ENCODE measurements around the gene SPCS3. TPM values are rescaled to one million over a fixed set of nuclear protein-coding genes. Genes with fewer than 3 reads are reported as not detected.
"Not testable (repeated sequence)": the region's sequence is repeated elsewhere in the genome, so short reads cannot be mapped to it uniquely, and the experiment has no call there.

Gene SPCS3
- polyA plus RNA-seq, 1 donor, result 53.5 TPM

GRCh38 chr4:176306837-176307665 is 12.7 kb upstream of the SPCS3 start:
- no peak for DNase-seq

DNA sequence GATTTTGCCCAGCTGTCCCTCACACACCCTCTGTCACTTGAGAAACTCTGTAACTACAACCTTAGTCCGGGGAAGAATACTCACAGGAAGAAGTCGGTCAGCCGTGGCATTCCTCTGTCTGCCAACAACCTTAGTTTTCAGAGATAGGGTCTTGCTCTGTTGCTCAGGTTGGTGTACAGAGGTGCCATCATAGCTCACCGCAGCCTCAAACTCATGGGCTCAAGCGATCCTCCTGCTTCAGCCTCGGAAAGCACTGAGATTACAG is 12.2 kb upstream of the SPCS3 start:
- no peak for DNase-seq

DNA sequence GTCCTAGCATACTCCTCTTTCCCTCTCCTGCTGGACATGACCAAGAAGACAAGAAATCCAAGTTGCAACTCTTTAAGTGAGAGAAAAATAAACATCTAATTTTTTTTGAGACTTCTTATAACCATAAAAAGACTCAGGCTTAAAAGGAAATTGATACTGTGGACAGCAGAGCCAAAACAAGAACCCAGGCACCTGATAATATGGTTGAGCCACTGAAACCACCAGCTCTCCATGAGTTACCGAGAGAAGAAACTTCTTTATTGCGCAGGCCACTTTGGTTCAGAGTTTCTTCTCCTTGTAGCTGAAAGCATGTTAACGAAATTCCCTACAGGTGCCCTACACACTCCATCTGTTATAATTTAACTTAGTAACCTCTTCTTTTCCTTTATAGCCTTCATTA is 11.3 kb upstream of the SPCS3 start:
- DNase-seq, result no peak

DNA sequence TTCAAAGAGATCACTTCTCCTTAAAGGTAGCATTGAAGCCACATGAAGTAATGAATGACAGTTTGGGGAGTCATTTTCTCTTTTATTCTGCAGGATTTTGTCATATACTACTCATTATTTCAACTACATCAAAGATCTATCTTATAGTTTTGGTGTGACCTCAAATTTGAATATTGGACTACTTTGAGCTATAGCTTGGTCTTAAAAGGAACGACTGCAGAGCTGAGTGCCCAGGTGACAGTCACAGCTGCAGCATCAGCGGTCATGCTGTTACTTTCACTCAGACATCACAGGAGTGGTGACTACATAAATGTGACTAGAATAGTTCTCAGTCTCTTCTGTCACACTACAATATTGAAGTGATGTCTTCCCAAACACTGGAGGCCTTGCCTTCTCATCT is 10.7 kb upstream of the SPCS3 start:
- no peak for DNase-seq

GRCh38 chr4:176309772-176310171 is 10.0 kb upstream of the SPCS3 start:
- DNase-seq, result no peak

DNA sequence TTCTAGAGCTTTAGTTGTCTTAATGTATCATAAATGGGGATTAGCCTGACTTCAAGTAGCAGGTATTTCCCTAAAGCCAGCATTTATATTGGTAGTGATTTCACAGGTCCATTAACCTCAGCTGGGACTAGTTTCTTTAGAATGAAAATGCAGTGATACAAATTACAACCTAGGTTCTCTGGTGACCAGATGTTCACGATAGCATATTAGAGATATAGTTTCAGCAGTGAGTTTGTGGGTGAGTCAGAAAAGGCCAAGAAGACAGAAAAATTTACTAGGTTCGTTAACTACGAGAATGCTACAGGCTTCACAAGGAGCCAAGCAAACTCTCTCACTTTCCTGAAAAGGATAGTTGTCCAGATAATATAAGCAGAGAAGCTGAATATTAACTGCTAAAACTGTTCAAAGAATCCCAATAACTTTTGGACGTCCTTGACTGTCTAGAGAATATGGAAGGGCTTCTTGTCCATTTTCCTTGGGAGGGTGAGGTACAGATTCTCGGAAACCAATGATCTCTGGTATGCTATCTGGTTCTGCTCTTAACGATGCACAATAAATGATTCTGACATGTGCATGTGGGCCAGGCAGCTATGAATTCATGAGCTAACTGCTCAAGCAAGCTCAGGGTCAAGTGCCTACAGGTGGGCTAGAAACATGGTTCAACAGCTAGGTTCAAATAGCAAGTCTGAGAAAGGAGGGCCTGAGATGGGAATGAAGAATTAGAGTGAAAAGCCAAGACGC is 6.0 kb upstream of the SPCS3 start:
- DNase-seq, result no peak

DNA sequence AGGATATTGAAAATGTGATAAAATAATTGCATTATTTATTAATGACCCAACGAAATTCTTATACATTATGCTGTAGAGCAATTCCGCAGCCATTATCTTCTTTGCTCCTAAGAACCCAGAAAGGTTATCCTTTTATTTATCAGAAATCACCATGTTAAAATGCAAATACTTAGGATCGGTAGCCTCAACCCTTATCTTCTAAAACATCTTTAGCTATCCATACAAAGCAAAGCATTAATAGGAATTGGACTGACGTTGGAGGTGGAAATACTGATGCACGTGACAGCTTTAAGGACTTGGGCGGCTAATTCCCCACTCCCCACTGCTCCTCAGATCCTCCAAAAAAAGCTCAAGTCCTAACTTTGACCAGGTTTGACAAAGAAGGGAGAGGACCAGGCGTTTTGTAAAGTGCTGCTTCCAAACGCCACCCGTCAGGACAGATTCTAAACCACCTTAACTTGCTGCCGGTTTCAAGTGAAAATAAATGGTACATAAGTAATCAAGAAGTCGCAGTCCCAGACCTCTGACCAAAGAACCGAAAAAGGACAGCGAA is 539 bp upstream of the SPCS3 start:
- DNase-seq, result no peak

DNA sequence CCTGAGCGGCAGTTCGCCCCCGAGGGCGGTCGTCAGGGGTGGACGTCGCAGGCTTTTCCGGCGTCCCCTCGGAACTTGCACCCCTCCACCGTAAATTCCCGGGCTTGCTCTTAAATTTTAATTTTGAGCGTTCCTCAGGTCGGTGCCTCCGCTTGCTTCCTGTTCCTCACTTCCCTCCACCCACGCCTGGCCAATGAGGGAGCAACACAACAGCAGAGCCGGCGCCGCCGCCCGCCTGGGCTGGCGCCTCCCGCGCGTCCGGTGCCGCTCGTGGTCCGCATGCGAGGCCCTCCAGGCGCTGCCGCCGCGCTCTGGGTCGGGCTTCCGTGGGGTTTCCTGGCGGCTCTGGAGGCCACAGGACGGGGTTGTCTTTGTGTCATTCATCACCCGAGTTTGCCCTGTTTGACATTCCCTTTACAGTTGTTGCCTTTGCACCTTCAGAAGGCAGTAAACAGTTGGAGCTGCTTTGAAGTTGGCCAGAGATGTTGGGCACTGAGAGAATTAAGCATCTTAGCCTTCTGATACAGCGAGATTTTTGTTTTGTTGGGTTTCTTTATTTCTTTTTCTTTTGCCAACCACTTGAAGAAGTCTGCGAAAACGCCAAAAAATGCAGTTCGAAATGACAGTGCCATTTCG is 692 bp downstream of the SPCS3 start:
- DNase-seq, result peak; percentile 89

DNA sequence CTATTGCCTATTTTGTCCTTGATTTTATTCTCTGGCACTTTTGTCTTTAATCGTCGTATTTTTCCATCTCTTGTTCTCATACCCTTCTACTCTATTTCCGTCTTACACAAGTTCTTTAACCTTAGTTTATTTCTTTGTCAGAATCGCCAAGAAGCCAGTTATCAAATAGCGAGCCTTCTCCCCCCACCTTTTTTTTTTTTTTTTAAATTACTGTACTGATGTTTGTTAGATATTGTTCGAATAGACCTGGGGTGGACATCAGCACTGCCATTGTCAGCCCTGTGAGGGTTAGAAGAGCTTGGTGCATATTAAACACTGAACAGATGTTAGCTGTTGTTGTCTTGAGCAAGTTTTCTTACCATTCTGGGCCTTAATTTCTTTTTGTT is 1.2 kb downstream of the SPCS3 start:
- DNase-seq, result no peak

GRCh38 chr4:176321589-176321988 is 1.8 kb downstream of the SPCS3 start:
- no peak for DNase-seq

- DNase-seq, result no peak
These were observed 3.9 kb downstream of the SPCS3 start for GRCh38 chr4:176323511-176324160.

DNA sequence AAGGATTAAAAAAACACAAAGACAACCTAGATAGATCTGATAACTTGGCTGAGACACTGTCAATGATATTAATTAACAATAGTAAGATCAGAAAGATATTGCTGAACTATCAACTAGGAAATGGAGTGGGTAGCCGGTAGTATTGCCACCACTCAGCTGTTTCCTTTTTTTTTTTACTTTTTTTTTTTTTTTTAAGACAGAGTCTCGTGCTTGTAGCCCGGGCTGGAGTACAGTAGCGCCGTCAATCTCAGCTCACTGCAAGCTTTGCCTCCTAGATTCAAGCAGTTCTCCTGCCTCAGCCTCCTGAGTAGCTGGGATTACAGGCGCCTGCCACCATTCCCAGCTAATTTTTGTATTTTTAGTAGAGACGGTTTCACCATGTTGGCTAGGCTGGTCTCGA is 5.1 kb downstream of the SPCS3 start:
- DNase-seq, result not testable (repeated sequence)

DNA sequence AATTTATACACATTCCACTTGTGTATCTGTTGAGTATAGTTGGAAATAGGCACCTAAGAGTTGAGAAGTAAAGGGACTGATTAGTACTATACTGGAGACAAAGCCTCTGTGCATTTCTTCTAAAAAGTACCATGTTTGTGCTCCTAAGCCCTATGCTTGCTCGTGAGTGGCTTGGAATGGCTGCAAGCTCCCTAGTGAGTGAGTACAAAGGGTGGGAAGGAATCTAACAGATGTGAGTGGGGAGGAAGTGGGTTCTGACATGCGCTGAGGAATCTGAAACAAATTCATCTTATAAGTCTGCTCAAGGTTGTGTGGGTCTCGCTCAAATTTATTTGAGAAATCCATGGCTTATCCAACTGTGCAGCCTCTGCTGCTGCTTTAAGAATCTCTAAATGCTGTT is 13.3 kb downstream of the SPCS3 start:
- no peak for DNase-seq

DNA sequence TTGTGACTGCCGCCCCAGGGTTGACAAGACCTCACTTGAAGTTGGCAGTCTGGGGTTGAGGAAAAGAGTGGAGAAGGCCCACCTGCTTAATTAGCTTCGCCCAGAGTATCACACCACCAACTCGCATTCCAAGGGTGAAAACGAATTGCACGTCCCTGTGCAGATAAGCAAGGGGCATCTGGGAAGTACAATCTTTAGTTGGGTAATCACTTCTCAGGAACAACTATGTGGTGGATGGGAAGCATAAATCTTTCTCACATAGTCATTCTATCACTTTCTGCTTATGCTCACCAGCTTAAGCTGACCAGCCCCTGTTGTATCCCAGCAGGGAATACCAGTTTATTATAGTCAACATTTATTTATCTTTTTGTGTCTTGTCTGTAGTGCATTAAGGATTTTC is 14.3 kb downstream of the SPCS3 start:
- no peak for DNase-seq

DNA sequence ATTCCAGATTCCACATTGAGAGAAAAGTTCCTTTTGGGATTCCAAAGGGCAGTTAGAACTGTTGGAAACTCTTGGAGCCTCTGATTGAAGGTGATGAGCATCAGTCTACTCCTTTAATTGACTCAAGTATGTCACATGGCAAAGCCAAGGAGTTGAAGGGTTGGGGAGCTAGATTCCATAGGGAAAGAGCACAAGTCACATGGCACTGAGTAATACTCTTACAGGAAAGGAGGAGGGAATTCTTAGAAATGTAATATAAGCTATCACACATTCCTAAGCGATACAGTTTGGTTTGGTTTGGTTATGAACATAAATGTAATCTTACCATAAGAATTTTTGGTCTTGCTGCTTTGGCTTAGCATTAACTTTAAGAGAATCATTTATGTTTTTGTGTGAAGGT is 15.7 kb downstream of the SPCS3 start:
- no peak for DNase-seq

DNA sequence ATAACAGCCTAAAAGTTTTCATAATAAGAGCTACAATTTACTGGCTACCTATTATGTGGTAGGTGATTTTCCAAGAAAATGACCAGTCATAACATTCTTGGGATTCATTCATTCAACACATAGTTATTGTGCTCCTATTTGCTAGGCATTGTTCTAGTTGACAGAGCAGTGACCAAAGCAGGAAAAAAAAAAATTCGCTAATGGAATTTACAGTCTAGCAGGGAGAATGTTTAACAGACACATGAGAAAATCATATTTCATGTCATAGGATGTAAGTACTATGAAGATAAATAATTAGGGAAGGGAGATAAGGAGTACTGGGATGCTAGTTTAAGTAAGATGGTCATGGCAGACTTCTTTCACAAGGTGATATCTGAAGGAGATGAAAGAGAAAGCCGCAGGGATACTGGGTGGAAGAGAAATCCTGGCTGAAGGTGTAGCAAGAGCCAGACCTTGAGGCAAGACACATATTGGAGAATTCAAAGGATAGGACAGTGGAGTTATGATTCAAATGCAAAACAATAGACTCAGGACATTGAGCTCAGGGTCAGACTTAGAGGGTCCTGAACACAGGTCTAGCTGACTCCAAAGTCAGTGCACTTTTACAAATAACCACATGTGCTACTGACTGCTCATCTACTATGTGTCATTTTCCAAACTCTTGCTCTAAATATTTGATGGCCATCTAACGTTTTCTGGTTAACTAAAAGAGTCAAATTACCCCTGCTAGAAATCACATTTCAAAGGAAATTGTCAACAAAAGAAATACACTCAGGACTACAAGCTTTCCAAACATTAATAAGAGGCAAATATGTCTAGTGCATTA is 20.4 kb downstream of the SPCS3 start:
- DNase-seq, result no peak

DNA sequence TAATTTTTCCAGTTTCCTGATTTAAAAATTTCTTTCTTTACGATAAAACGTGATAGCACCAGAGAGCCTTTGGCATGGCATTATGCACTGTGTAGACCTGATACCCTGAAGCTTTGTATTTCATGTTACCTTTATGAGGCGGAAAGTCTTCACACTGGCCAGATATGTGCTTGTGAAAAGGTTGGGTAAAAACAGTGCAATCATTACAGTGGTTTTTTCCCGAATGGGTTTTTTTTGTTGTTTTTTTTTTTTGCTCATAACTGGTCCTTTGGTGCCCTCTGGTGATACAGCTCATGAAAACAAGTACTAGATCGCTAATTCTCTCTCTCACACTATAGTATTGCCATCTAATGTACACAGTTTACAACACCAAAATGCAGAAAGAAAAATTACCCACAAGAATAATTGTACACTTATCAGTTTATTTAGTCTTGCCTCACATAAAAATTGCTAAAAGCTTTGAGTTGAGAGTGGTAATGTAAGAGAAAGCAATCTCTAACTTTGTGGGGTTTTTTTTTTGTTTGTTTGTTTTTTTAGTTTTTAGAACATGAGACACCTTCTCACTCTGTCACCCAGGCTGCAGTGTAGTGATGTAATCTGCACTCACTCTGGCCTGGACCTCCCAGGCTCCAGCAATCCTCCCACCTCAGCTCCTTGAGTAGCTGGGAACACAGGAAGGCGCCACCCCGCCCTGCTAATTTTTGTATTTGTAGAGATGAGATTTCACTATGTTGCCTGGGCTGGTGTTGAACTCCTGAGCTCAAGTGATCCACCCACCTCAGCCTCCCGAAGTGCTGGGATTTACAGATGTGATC is 21.3 kb downstream of the SPCS3 start:
- DNase-seq, result peak; percentile 48

DNA sequence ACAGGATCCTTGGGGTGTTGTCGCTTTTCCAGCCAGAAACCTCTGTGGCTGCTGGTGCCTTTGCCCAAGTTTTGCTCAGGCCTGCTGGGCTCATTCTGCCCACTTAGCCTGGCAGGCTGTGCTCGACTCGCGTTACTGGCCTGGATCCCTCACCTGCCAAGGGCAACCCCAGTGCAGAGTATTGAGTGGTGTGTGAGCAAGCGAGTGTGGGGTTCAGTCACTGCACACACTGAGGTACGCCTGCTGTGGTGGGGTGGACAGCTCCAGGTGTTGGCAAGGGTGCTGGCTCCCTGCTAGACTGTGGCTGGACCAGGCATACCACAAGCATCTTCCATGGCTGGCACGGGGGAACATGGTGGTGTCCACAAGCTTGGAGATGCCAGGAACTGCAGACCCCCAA is 22.6 kb downstream of the SPCS3 start:
- DNase-seq, result no peak

DNA sequence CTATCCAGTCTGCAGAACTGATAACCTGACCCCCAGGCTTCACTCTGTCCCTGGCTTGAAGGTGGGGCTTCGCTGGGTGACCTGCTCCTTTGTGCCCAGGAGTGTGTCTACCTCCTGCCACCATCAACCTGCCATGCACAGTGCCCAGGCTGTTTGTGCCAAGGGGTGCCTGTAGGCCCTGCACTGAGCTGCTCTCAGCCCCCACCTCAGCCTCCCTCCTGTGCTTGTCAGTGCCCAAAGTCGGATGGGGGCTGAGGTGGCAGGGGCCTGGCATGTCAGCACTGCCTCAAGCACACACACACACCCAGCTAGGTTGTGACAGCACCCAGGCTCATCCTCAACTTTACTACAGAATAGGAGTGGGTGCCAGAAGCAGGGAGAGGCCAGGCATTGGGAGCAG is 23.5 kb downstream of the SPCS3 start:
- DNase-seq, result no peak

GRCh38 chr4:176345346-176345745 is 25.6 kb downstream of the SPCS3 start:
- DNase-seq, result peak; percentile 40

DNA sequence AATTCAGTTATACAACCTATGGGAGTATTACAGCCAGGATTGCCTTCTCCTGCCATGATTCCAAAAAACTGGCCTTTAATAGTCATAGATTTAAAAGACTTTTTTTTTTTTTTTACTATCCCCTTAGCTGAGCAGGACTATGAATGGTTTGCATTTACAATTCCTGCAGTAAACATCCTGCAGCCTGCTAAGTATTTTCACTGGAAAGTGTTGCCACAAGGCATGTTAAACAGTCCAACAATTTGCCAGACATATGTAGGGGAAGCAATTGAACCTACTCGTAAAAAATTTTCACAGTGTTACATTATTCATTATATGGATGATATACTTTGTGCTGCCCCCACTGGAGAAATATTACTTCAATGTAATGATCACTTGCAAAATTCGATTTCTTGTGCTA is 27.1 kb downstream of the SPCS3 start:
- DNase-seq, result not testable (repeated sequence)
